ENCODE measurements around the gene TBC1D2. TPM values are rescaled to one million over a fixed set of nuclear protein-coding genes. Genes with fewer than 3 reads are reported as not detected.

TBC1D2 gene
- total RNA-seq, 1 donor from 2014 or later = 24.3 TPM

DNA sequence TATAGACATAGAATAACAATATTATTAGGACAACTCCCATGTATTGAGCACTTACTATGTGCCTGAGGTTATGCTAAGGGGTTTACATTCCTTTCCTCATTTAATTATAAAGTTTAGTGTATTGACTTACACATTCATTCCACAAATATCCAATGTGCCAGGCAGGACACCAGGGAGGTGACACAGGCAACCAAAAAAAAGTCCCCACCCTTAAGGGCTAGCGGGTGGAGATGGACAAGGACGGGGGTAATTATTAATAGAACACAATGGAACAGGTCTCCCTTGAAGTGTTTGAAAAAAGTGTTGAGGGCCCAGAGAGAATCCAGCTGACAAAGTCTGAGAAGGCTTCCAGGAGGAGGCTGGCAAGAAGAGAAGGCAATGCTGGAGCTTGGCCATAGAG, 5.7 kb downstream of the TBC1D2 start:
- H3K4me1 Mint-ChIP-seq (ENCODE audit: low read depth) = peaks cover 77% of the 10 kb centered on the region
- TF ChIP-seq CTCF (IDR thresholded peaks at IDR 0.05) = no peak
- H3K4me3 Mint-ChIP-seq (ENCODE audit: unreplicated experiment) = no peak overlapping the region
- no peaks in the 10 kb centered on the region for H3K9me3 Mint-ChIP-seq (ENCODE audit: low read depth)
- peak overlapping the region; percentile 74 for H3K27ac Mint-ChIP-seq (ENCODE audit: unreplicated experiment)
- no peaks in the 10 kb centered on the region for H3K27me3 Mint-ChIP-seq (ENCODE audit: low read depth)
- no peak for DNase-seq (ENCODE audit: low spot score)
- H3K36me3 Mint-ChIP-seq (ENCODE audit: low read depth) = peaks cover 9% of the 10 kb centered on the region

- no peak overlapping the region for H3K4me3 Mint-ChIP-seq (ENCODE audit: unreplicated experiment)
- no peak for TF ChIP-seq CTCF (IDR thresholded peaks at IDR 0.05)
Measured at GRCh38 chr9:98248737-98249474, 6.5 kb downstream of the TBC1D2 start.

GRCh38 chr9:98247831-98248657, 7.4 kb downstream of the TBC1D2 start:
- Mint-ChIP-seq H3K4me1 (ENCODE audit: low read depth) (peaks cover 60% of the 10 kb centered on the region), H3K36me3 (ENCODE audit: low read depth) (peaks cover 9% of the 10 kb centered on the region), H3K4me3 (ENCODE audit: unreplicated experiment) (no peak overlapping the region), H3K27me3 (ENCODE audit: low read depth) (no peaks in the 10 kb centered on the region), H3K27ac (ENCODE audit: unreplicated experiment) (peak overlapping the region; percentile 93), H3K9me3 (ENCODE audit: low read depth) (no peaks in the 10 kb centered on the region)
- no peak for TF ChIP-seq CTCF (IDR thresholded peaks at IDR 0.05)
- no peak for DNase-seq (ENCODE audit: low spot score)

More at GRCh38 chr9:98248737-98249474, 6.5 kb downstream of the TBC1D2 start:
- Mint-ChIP-seq H3K27ac (ENCODE audit: unreplicated experiment) (peak overlapping the region; percentile 93), H3K4me1 (ENCODE audit: low read depth) (peaks cover 68% of the 10 kb centered on the region), H3K36me3 (ENCODE audit: low read depth) (peaks cover 9% of the 10 kb centered on the region), H3K9me3 (ENCODE audit: low read depth) (no peaks in the 10 kb centered on the region), H3K27me3 (ENCODE audit: low read depth) (no peaks in the 10 kb centered on the region)
- no peak for DNase-seq (ENCODE audit: low spot score)

- H3K27ac Mint-ChIP-seq (ENCODE audit: unreplicated experiment) = no peak overlapping the region
- DNase-seq (ENCODE audit: low spot score) = no peak
- no peak for TF ChIP-seq CTCF (IDR thresholded peaks at IDR 0.05)
- H3K9me3 Mint-ChIP-seq (ENCODE audit: low read depth) = no peaks in the 10 kb centered on the region
- peaks cover 10% of the 10 kb centered on the region for H3K4me1 Mint-ChIP-seq (ENCODE audit: low read depth)
- H3K4me3 Mint-ChIP-seq (ENCODE audit: unreplicated experiment) = no peak overlapping the region
- no peaks in the 10 kb centered on the region for H3K27me3 Mint-ChIP-seq (ENCODE audit: low read depth)
- peaks cover 9% of the 10 kb centered on the region for H3K36me3 Mint-ChIP-seq (ENCODE audit: low read depth)
Measured at GRCh38 chr9:98242426-98242825, 13.0 kb downstream of the TBC1D2 start.
